ENCODE results near the gene GPR107. TPM values are rescaled to one million over a fixed set of nuclear protein-coding genes. Genes with fewer than 3 reads are reported as not detected.

GPR107 gene
- total RNA-seq, 1 donor = 19.8 TPM

DNA sequence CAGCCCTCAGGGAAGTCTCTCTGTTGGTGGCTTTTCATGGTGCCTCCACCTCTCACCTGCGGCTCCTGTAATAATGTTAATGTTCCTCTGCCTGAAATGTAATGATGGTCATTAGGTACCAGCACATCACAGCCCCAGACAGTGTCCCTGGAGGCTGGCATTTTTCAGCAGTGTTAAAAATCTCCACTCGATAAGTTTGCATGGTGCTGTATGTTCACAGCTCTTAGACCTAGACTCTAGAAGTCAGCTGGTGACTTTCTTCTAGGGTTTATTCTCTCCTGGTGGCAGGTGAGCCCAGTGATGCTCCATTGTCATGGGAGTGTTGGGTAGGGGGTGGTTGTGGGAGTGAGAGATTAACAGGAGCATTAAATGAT, 53.1 kb downstream of the GPR107 start:
- Histone ChIP-seq H3K4me1 (ENCODE audit: insufficient read depth, low read length) (no peaks in the 10 kb centered on the region), H3K27me3 (ENCODE audit: insufficient read depth, low read length) (no peaks in the 10 kb centered on the region), H3K4me3 (ENCODE audit: low read length) (no peak overlapping the region), H3K9me3 (ENCODE audit: low read depth, low read length) (no peaks in the 10 kb centered on the region)

DNA sequence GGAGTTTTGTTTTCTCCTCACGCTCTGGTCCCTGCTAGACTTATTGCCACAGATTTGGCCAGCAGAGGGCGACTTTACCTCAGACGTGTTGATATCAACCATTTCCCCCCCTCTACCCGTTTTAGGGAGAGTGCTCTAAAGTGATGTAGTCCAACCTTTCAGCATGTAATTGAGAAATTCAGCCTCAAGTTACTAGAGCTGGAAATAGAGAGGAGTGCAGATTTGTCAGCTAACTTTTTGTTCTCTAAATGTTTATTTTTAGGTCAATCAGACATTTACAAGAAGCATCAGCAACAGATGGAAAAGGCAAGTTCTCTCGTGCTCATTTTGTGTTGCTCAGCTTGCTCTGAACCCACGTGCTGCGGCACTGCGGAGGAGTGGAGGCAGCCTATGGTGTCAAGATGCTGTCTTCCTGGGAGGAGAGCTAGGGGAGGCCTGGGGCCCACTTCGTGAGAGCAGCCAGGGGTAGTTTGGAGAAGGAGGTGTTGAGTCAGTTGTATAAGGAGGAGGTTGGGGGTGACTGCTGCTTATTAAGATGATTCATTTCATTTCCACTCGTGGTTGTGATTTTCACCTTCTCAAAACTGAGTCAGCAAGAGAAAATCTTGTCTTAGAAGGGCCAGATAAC, 53.6 kb downstream of the GPR107 start:
- Histone ChIP-seq H3K4me1 (ENCODE audit: insufficient read depth, low read length) (peaks cover 4% of the 10 kb centered on the region), H3K9me3 (ENCODE audit: low read depth, low read length) (no peaks in the 10 kb centered on the region), H3K27me3 (ENCODE audit: insufficient read depth, low read length) (no peaks in the 10 kb centered on the region), H3K4me3 (ENCODE audit: low read length) (no peak overlapping the region)

DNA sequence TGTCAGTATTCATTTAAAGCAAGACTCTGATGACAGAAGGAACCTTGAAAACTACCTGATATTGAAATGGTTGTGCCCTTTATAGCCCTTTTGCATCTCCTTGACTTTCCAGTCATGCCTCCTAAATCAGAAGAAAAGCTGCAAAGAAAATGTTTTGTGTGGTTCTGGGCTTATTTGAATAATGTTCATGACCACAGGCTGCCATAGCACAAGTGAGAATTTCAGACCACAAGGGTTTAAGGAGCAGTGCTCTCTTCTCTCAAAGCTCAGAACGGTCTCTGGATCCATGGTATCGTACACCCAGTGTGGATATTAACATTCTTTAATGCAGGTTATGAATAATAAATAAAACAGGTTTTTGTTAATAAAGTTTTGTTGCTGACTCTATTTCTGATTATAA, 54.2 kb downstream of the GPR107 start:
- Histone ChIP-seq H3K4me1 (ENCODE audit: insufficient read depth, low read length) (peaks cover 4% of the 10 kb centered on the region), H3K4me3 (ENCODE audit: low read length) (no peak overlapping the region)

DNA sequence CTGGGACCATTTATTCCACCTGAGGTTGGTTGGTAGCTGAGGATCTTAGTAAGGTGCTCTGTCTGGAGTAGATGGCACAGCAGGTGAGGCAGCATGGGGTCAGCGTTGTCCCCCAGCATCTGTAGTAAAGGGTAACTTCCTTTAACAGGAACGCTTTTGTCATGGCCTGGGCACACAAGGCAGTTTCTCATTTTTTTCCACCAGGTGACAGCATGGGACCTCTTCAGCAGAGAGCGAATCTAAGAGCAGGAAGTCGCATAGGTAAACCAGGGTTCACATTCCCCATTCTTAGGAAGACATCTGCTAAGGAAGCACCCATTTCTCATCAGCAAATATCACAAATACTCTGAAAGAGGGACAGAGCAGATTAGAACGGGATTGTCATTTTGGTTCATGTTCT, 56.5 kb downstream of the GPR107 start:
- H3K9me3 ChIP-seq (ENCODE audit: low read depth, low read length) = no peaks in the 10 kb centered on the region
- peaks cover 4% of the 10 kb centered on the region for H3K4me1 ChIP-seq (ENCODE audit: insufficient read depth, low read length)
- H3K27me3 ChIP-seq (ENCODE audit: insufficient read depth, low read length) = no peaks in the 10 kb centered on the region
- H3K4me3 ChIP-seq (ENCODE audit: low read length) = no peak overlapping the region

More for the DNA sequence above, 54.2 kb downstream of the GPR107 start:
- H3K27me3 ChIP-seq (ENCODE audit: insufficient read depth, low read length) = no peaks in the 10 kb centered on the region
- H3K9me3 ChIP-seq (ENCODE audit: low read depth, low read length) = no peaks in the 10 kb centered on the region

DNA sequence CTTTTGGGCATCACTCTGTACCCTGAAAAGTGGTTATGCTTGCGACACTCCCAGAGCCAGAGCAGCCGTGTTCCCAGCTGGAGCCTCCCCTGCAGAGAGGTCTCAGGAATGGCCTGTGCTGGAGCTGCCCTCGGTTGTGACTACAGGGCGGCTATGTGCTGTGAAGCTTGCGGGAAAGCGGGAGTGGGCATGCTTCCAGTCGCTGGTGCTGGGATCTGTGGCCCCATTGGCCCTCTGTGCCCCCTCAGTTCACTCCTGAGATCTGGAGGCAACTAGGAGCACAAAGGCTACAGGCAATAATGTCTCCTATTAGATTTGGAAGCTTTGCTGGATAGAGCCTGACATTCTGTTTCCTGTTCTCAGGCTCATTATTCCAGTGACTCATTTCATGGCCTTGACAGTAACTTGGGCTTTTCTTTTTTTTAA, 56.9 kb downstream of the GPR107 start:
- no peaks in the 10 kb centered on the region for H3K9me3 ChIP-seq (ENCODE audit: low read depth, low read length)
- no peaks in the 10 kb centered on the region for H3K27me3 ChIP-seq (ENCODE audit: insufficient read depth, low read length)
- H3K4me1 ChIP-seq (ENCODE audit: insufficient read depth, low read length) = peaks cover 4% of the 10 kb centered on the region
- H3K4me3 ChIP-seq (ENCODE audit: low read length) = no peak overlapping the region

DNA sequence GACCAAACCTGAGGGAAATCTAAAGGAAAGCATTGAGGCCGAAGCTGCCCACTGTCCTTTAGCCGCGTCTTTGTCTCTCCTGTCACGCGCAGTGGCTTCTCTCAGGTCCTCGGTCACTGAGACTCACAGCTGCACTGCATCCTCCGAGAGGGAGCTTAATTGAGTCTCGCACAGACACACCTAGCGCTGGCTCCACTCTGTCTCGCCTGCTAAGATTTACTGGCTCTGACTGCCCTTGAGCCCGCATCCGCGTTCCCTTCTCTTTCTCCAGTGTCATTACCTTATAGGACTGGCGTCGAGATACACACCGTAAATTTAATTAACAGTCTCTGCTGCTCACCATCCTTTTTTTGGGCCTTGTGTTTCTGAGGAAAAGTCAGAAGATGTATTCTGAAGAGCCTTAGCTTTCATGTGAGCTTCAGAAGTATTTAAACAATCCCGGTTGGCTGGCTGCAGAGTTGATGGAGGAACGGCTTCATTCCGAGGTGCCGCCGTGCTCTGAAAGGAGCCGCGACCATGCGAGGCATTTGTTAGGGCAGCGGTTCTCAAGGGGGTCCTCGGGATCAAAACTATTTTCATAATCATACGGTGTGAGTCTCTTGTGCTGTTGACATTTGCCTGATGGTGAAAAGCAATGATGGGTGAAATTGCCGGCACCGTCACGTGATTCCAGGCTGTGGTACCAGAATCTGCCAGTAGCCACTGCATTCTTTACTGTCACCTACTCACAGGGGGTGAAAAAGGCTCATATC, 58.3 kb downstream of the GPR107 start:
- no peaks in the 10 kb centered on the region for H3K9me3 ChIP-seq (ENCODE audit: low read depth, low read length)
- H3K4me1 ChIP-seq (ENCODE audit: insufficient read depth, low read length) = peaks cover 4% of the 10 kb centered on the region
- no peaks in the 10 kb centered on the region for H3K27me3 ChIP-seq (ENCODE audit: insufficient read depth, low read length)
- H3K4me3 ChIP-seq (ENCODE audit: low read length) = no peak overlapping the region

DNA sequence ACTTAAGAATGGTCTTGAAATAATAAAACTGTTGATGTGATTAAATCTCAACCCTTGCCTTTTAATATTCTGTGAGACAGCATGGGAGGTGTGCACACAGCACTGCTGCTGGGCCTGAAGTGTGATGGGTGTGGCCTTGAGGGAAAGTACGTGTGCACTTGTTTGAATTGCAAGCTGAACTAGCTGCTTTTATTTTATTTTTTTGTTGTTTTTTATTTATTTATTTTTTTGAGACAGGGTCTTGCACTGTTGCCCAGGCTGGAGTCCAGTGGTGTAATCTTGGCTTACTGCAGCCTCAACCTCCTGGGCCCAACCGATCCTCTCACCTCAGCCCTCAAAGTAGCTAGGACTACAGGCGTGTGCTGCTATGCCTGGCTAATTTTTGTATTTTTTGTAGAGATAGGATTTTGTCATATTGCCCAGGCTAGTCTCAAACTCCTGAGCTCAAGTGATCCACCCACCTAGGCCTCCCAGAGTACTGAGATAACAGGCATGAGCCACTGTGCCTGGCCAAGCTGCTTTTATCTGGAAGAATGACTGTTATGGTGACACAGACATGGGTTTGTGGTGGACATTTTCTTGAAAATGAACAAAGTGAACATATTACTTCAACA, 58.9 kb downstream of the GPR107 start:
- H3K9me3 ChIP-seq (ENCODE audit: low read depth, low read length) = no peaks in the 10 kb centered on the region
- H3K4me3 ChIP-seq (ENCODE audit: low read length) = no peak overlapping the region
- H3K4me1 ChIP-seq (ENCODE audit: insufficient read depth, low read length) = peaks cover 4% of the 10 kb centered on the region
- no peaks in the 10 kb centered on the region for H3K27me3 ChIP-seq (ENCODE audit: insufficient read depth, low read length)

DNA sequence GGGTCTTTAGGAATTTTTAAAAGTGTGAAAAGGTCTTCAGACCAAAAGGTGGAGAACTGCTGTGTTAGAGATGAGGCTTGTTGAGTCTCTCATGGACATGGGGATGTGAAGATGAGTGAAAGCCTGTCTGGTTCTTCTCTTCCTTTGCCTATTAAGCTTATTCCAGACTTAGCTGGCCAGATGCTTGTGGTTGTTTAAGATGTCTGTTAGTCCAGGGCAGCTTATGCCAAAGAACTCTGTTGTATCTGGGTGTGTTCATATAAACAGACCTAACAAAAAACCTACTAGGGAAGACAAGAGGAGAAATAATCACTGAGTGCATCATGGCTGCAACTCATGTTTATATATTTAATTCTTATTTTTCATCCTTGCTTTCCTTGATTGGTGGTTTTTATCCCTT, 61.0 kb downstream of the GPR107 start:
- H3K4me1 ChIP-seq (ENCODE audit: insufficient read depth, low read length) = peaks cover 4% of the 10 kb centered on the region
- no peaks in the 10 kb centered on the region for H3K9me3 ChIP-seq (ENCODE audit: low read depth, low read length)
- H3K27me3 ChIP-seq (ENCODE audit: insufficient read depth, low read length) = no peaks in the 10 kb centered on the region
- H3K4me3 ChIP-seq (ENCODE audit: low read length) = no peak overlapping the region

DNA sequence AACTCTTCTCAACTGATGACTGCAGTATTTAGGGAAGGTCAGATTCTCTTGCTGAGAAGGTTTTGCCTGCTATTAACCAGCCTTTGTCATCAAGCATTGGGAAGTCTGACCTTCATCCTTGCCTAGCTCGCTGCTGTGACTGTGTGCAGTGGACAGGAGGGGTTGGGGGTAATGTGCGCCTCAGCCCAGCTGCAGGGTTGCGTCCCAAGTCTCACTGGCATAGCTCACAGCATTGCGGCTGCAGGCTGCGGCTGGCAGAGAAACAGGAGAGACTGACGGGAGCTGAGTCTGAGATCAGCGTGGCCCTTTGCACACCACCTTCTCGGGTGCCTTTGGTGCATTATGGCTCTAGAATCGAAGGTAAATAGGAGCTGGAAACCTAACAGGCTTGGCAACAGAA, 62.6 kb downstream of the GPR107 start:
- H3K9me3 ChIP-seq (ENCODE audit: low read depth, low read length) = no peaks in the 10 kb centered on the region
- no peaks in the 10 kb centered on the region for H3K27me3 ChIP-seq (ENCODE audit: insufficient read depth, low read length)
- H3K4me3 ChIP-seq (ENCODE audit: low read length) = no peak overlapping the region
- peaks cover 4% of the 10 kb centered on the region for H3K4me1 ChIP-seq (ENCODE audit: insufficient read depth, low read length)

DNA sequence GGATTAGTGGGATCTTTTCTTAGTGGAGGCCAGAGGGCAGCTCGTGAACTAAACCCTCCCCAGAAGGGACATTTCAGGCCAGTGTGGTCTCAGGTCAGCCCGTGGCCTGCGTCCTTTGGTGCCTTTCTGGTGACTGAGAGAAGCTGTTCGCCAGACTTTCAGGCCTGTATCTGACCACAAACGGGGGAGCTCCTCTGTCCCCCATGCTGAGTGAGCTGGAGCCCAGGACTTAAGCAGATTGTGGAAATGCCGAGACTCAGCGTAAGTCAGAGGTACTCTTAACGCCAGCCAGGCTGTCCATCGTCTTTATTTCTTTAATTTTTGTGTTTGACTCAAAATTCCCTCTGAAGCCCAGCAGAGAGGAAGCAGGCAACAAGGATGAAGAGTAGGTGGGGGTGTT, 63.7 kb downstream of the GPR107 start:
- H3K4me1 ChIP-seq (ENCODE audit: insufficient read depth, low read length) = peaks cover under 1% of the 10 kb centered on the region
- no peak overlapping the region for H3K4me3 ChIP-seq (ENCODE audit: low read length)
- H3K9me3 ChIP-seq (ENCODE audit: low read depth, low read length) = no peaks in the 10 kb centered on the region
- no peaks in the 10 kb centered on the region for H3K27me3 ChIP-seq (ENCODE audit: insufficient read depth, low read length)

DNA sequence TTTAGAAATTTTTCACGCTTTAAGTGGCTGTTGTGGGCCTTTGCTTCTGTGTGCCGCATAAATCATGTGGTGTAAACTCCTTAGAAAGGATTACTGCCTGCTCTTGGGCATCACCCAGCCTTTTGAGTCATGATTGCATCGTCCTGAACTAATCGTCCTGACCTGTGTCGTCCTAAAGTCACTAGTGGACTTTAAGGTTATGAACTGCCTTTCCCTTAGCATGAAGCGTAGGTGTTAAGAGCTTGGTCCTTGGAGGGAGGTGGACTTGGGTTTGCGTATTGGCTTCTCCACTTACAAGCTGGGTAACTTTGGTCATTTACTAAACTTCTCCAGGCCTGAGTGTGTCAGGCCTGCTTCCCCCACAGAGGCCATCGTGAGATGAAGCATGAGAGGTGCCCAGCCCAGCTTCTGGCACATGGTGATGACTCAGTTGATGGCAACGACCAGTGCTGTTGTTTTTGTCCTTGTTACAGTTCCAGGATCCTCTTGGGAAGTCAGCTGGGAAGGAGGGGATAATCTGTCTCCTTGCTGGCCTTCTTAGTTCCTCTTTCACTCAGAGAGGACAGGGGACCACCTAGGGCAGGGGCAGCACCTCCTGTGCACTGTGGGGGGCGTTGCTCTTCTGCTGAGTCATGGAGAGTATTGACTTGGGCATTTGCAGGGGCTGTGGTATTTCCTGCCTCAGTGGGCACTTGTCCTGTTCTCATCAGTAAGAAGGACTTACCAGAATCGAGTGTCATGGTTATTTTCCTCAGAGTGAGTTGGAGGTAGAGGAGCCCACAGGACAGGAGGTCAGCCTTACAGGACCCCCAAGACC, 64.3 kb downstream of the GPR107 start:
- no peak overlapping the region for H3K4me3 ChIP-seq (ENCODE audit: low read length)
- no peaks in the 10 kb centered on the region for H3K9me3 ChIP-seq (ENCODE audit: low read depth, low read length)
- no peaks in the 10 kb centered on the region for H3K27me3 ChIP-seq (ENCODE audit: insufficient read depth, low read length)
- H3K4me1 ChIP-seq (ENCODE audit: insufficient read depth, low read length) = no peaks in the 10 kb centered on the region

DNA sequence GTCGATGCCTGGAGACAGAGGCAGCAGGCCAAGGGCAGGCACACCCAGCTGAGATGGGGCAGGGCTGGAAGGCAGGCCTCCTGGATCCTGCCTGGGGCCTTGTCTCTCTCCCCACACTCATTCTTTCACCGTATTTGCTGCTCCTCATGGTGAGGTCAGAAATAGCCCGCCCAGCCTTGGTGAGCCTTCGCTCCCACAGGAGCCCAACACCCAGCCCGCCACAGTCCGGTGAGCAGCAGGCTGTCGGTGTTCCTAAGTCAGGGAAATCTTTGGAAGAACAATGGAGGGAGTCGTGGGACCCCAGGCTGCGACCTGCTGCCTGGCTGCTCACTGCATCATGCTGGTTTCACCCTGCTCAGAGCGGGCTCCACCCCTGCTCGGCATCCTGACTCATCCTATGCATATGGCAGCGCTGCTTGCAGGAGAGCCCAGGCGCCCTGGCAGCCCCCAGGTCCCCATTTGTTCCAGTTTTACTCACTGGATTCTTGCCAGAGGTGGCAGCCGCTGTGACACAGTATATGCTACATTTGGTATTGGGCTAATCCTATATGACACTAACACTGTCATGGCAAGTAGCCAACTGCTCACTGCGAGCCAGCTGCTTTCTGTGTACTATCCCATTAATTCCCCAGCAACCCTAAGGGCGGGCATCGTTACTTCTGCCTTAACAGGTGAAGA, 65.3 kb downstream of the GPR107 start:
- no peaks in the 10 kb centered on the region for H3K4me1 ChIP-seq (ENCODE audit: insufficient read depth, low read length)
- no peak overlapping the region for H3K4me3 ChIP-seq (ENCODE audit: low read length)
- H3K27me3 ChIP-seq (ENCODE audit: insufficient read depth, low read length) = no peaks in the 10 kb centered on the region
- no peaks in the 10 kb centered on the region for H3K9me3 ChIP-seq (ENCODE audit: low read depth, low read length)

DNA sequence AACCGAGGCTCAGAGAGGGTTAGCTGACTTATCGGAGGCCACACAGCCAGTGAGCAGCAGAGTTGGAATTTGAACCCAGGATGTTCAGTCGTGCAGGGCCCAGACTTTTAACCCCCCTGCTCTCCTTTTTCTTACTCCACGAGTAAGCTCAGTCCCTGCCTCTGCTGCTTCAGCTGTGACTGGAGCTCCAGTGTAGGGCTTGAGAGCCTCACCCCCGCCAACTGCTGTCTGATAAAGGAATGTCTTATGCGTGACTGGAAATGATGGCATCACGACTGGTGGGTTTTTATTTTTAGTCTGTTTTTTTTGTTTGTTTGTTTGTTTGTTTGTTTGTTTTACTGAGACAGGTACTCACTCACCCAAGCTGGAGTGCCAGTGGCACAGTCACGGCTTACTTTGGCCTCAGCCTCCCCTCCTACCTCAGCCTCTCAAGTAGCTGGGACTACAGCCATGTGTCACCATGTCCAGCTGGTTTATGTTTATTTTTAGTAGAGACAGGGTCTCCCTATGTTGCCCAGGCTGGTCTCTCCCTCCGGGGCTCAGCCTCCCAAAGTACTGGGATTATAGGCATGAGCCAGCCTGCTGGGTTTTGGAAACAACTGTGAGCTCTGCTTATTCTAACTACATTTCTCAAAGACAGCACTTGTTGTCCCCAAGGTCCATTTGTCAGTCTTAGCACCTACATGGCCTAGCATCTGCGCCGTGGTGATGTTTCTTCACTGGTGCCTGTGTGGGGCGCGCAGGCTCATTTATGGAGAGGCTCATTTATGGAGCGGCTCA, 66.0 kb downstream of the GPR107 start:
- Histone ChIP-seq H3K4me3 (ENCODE audit: low read length) (no peak overlapping the region), H3K9me3 (ENCODE audit: low read depth, low read length) (no peaks in the 10 kb centered on the region), H3K27me3 (ENCODE audit: insufficient read depth, low read length) (no peaks in the 10 kb centered on the region), H3K4me1 (ENCODE audit: insufficient read depth, low read length) (no peaks in the 10 kb centered on the region)

DNA sequence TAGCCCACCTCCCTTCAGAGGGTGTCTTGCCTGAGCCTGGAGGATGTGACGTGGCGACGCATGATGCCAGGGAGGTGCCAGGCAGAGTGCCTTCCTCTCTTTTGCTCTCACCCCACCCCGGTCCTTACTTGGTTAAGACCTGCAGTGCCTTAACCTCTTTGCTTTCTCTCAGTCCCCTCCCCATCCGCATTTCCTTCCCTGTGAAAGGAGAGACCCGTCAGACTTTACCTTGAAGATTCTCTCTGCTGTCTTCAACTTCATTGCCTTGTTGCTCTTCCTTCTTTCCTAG, 66.5 kb downstream of the GPR107 start:
- no peaks in the 10 kb centered on the region for H3K4me1 ChIP-seq (ENCODE audit: insufficient read depth, low read length)

More for the DNA sequence above, 66.5 kb downstream of the GPR107 start:
- Histone ChIP-seq H3K4me3 (ENCODE audit: low read length) (no peak overlapping the region), H3K27me3 (ENCODE audit: insufficient read depth, low read length) (no peaks in the 10 kb centered on the region), H3K9me3 (ENCODE audit: low read depth, low read length) (no peaks in the 10 kb centered on the region)

Measured in mononuclear cell (primary cell).